Body of pancreas (tissue), 4 donors: ENCODE data around the gene CCDC150.

Source experiments
- POLR2A ChIP-seq, 3 donors: fragments of 450-650 bp; IDR thresholded peaks; one replicate each; pipeline ENCODE4 v1.6.1; 2016; ENCODE audit warnings: antibody characterized with exemption in 3 of 3, mild to moderate bottlenecking in 2 of 3
- TF ChIP-seq, protein P1 (sequence below), 7 experiments: fragments of 450-650 bp in 4 of 7; fragments of 200-600 bp in 3 of 7; sonication (generic) in 3 of 7; IDR thresholded peaks; one replicate each; pipeline ENCODE4 v1.5.1; 2016 to 2019; ENCODE audit warnings: antibody characterized with exemption in 7 of 7

DNA sequence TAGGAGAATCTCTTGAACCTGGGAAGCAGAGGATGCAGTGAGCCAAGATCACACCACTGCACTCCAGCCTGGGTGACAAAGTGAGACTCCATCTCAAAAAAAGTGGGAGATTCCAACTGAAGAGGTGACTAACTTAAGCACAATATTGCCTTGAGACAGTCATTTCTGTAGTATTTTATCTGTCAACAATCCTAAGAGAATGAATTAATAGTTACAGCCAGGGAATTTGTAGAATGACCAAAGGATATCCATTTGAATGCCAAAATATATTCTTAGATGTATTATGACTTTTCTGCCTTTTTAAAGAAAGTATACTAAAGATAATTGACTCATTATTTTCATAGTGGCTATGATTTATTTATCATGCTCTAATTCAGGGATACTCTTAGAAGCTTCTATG is 40.7 kb upstream of the CCDC150 start:
- no peak for TF ChIP-seq POLR2A (IDR thresholded peaks at IDR 0.05)
- TF ChIP-seq, protein P1, sequence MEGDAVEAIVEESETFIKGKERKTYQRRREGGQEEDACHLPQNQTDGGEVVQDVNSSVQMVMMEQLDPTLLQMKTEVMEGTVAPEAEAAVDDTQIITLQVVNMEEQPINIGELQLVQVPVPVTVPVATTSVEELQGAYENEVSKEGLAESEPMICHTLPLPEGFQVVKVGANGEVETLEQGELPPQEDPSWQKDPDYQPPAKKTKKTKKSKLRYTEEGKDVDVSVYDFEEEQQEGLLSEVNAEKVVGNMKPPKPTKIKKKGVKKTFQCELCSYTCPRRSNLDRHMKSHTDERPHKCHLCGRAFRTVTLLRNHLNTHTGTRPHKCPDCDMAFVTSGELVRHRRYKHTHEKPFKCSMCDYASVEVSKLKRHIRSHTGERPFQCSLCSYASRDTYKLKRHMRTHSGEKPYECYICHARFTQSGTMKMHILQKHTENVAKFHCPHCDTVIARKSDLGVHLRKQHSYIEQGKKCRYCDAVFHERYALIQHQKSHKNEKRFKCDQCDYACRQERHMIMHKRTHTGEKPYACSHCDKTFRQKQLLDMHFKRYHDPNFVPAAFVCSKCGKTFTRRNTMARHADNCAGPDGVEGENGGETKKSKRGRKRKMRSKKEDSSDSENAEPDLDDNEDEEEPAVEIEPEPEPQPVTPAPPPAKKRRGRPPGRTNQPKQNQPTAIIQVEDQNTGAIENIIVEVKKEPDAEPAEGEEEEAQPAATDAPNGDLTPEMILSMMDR (IDR thresholded peaks at IDR 0.05): no peak
